Neutrophil (primary cell): ENCODE data around the gene HEATR1.

Experiments
- H3K27ac ChIP-seq: fragments of 200-600 bp; sonication (generic); 2 replicates; pipeline ENCODE4 v1.5.1; 2016; ENCODE audit warnings: mild to moderate bottlenecking, moderate library complexity
- H3K27me3 ChIP-seq: fragments of 200-600 bp; sonication (generic); 2 replicates; pipeline ENCODE4 v1.6.0; 2016; ENCODE audit warnings: mild to moderate bottlenecking
- H3K36me3 ChIP-seq: fragments of 200-600 bp; sonication (generic); 2 replicates; pipeline ENCODE4 v1.5.1; 2017
- H3K4me1 ChIP-seq, 2 experiments: fragments of 200-600 bp in 1 of 2; sonication (generic) in 1 of 2; 1 replicate in 1 of 2; 2 replicates in 1 of 2; pipeline versions ENCODE4 v1.5.1 to v1.6.1; 2013 to 2016; ENCODE audit warnings: low read depth in 1 of 2, low read length in 1 of 2, mild to moderate bottlenecking in 1 of 2, moderate library complexity in 1 of 2; ENCODE audit not compliant: control insufficient read depth in 1 of 2, insufficient read depth in 1 of 2
- H3K4me3 ChIP-seq, 2 experiments: fragments of 200-600 bp in 1 of 2; sonication (generic) in 1 of 2; 1 replicate in 1 of 2; 2 replicates in 1 of 2; pipeline ENCODE4 v1.5.1; 2013 to 2016; ENCODE audit warnings: low read depth in 1 of 2, low read length in 1 of 2, mild to moderate bottlenecking in 1 of 2, moderate library complexity in 1 of 2
- H3K9me3 ChIP-seq: fragments of 200-600 bp; sonication (generic); 2 replicates; pipeline ENCODE4 v1.5.1; 2016
- CTCF ChIP-seq: fragments of 200-600 bp; sonication (generic); IDR thresholded peaks from 2 replicates; pipeline ENCODE4 v1.5.1; 2016; ENCODE audit warnings: antibody characterized with exemption

The HEATR1 gene

GRCh38 chr1:236502579-236502971 lies 101.7 kb downstream of the HEATR1 start:
- H3K4me1 ChIP-seq: peaks cover 4 to 6% of the 10 kb centered on the region in 2 experiments
- H3K27me3 ChIP-seq: no peaks in the 10 kb centered on the region
- H3K27ac ChIP-seq: no peak overlapping the region
- H3K36me3 ChIP-seq: no peaks in the 10 kb centered on the region
- TF ChIP-seq CTCF: no peak
- H3K9me3 ChIP-seq: no peaks in the 10 kb centered on the region
- no peak overlapping the region for H3K4me3 ChIP-seq

GRCh38 chr1:236501093-236501492 lies 103.2 kb downstream of the HEATR1 start:
- no peaks in the 10 kb centered on the region for H3K27me3 ChIP-seq
- H3K36me3 ChIP-seq: no peaks in the 10 kb centered on the region
- no peaks in the 10 kb centered on the region for H3K9me3 ChIP-seq
- no peak for TF ChIP-seq CTCF
- no peak overlapping the region for H3K27ac ChIP-seq
- H3K4me1 ChIP-seq: peaks cover 4 to 6% of the 10 kb centered on the region in 2 experiments
- H3K4me3 ChIP-seq: no peak overlapping the region
